ENCODE data around the gene DMXL2.

- TF ChIP-seq CTCF (conservative IDR thresholded peaks at IDR 0.05), result no peak
- no peak for TF ChIP-seq EZH2 (IDR thresholded peaks at IDR 0.05; ENCODE audit: low read depth)
Observed at GRCh38 chr15:51669381-51669780, 46.8 kb upstream of the DMXL2 start.
